K562 (cell line): Measurements from ENCODE around the gene DIPK1B. TPM values are rescaled to one million over a fixed set of nuclear protein-coding genes. Genes with fewer than 3 reads are reported as not detected.

Source experiments
- ARID1B ChIP-seq: fragments of 450-650 bp; IDR thresholded peaks from 2 replicates; pipeline ENCODE4 v1.6.1; 2016; ENCODE audit warnings: antibody characterized with exemption, mild to moderate bottlenecking, inconsistent platforms
- ASH1L ChIP-seq: fragments of 450-650 bp; IDR thresholded peaks from 2 replicates; pipeline ENCODE4 v1.6.1; 2018; ENCODE audit warnings: borderline replicate concordance, mild to moderate bottlenecking, low read depth; ENCODE audit not compliant: partially characterized antibody
- ATF7 ChIP-seq: fragments of 450-650 bp; IDR thresholded peaks from 2 replicates; pipeline ENCODE4 v1.7.1; 2014; ENCODE audit warnings: mild to moderate bottlenecking, moderate library complexity
- CGGBP1 ChIP-seq: fragments of 250-450 bp; sonication (Bioruptor Pico); IDR thresholded peaks from 2 replicates; pipeline ENCODE4 v1.9.0; 2021; ENCODE audit warnings: mild to moderate bottlenecking
- CHD4 ChIP-seq: fragments of 200-600 bp; sonication (generic); IDR thresholded peaks from 3 replicates; pipeline ENCODE4 v1.6.1; 2012; ENCODE audit warnings: low read depth, mild to moderate bottlenecking, mixed read lengths, low read length, inconsistent platforms; ENCODE audit not compliant: insufficient read depth, insufficient replicate concordance, poor library complexity, severe bottlenecking
- CXXC5 ChIP-seq: fragments of 250-450 bp; sonication (Bioruptor Pico); IDR thresholded peaks from 2 replicates; pipeline ENCODE4 v1.8.0; 2022; ENCODE audit warnings: inconsistent platforms, mild to moderate bottlenecking, moderate library complexity
- GTF2E2 ChIP-seq: fragments of 200-800 bp; sonication (Bioruptor generic); IDR thresholded peaks from 2 replicates; pipeline ENCODE4 v1.6.1; 2016; ENCODE audit warnings: missing genetic modification characterization, missing compliant biosample characterization
- HMG20B ChIP-seq: fragments of 250-450 bp; sonication (Bioruptor Pico); IDR thresholded peaks from 2 replicates; pipeline ENCODE4 v1.5.0; 2021; ENCODE audit warnings: mild to moderate bottlenecking
- HNRNPLL ChIP-seq: fragments of 200-400 bp; formaldehyde crosslinking; IDR thresholded peaks from 2 replicates; pipeline ENCODE4 v1.6.1; 2017; ENCODE audit warnings: low read length, low read depth, mild to moderate bottlenecking; ENCODE audit not compliant: poor library complexity, severe bottlenecking
- IFI16 ChIP-seq: fragments of 250-450 bp; sonication (Bioruptor Pico); IDR thresholded peaks from 2 replicates; pipeline ENCODE4 v2.1.2; 2022; ENCODE audit warnings: mild to moderate bottlenecking, inconsistent platforms
- KAT2B ChIP-seq: IDR thresholded peaks from one replicate; pipeline ENCODE4 v1.6.1; 2012; ENCODE audit warnings: low read depth, mild to moderate bottlenecking, control low read depth, inconsistent platforms, low read length, moderate library complexity
- MCM3 ChIP-seq: fragments of 450-650 bp; IDR thresholded peaks from 2 replicates; pipeline ENCODE4 v1.6.1; 2016
- MYNN ChIP-seq, 2 experiments: sonication (generic); formaldehyde crosslinking in 1 of 2; IDR thresholded peaks; 2 replicates each; pipeline versions ENCODE4 v1.5.0 to v1.6.1; 2016 to 2020; ENCODE audit warnings: antibody characterized with exemption in 1 of 2, missing genetic modification reagents in 1 of 2
- NR2C1 ChIP-seq, 2 experiments: fragments of 450-650 bp; IDR thresholded peaks; 2 replicates each; pipeline ENCODE4 v1.6.1; 2017; ENCODE audit warnings: mild to moderate bottlenecking in 2 of 2, antibody characterized with exemption in 1 of 2, inconsistent platforms in 1 of 2, missing compliant biosample characterization in 1 of 2, missing genetic modification characterization in 1 of 2
- POLR2G ChIP-seq: fragments of 200-400 bp; formaldehyde crosslinking; IDR thresholded peaks from 2 replicates; pipeline ENCODE4 v1.6.1; 2017; ENCODE audit warnings: low read depth, mild to moderate bottlenecking, antibody characterized with exemption, low read length, moderate library complexity
- POLR3G ChIP-seq: IDR thresholded peaks from 2 replicates; pipeline ENCODE4 v1.6.1; 2011; ENCODE audit not compliant: insufficient read length, insufficient replicate concordance; ENCODE audit errors: extremely low read depth
- SNRNP70 ChIP-seq: fragments of 200-400 bp; formaldehyde crosslinking; optimal IDR thresholded peaks from 2 replicates; pipeline ENCODE3; 2017; ENCODE audit warnings: low read depth, low read length
- THRAP3 ChIP-seq: fragments of 450-650 bp; IDR thresholded peaks from 2 replicates; pipeline ENCODE4 v1.6.1; 2016; ENCODE audit warnings: mild to moderate bottlenecking, inconsistent platforms, borderline replicate concordance
- ZNF143 ChIP-seq: sonication (generic); formaldehyde crosslinking; IDR thresholded peaks from 2 replicates; pipeline ENCODE4 v1.9.0; 2022; ENCODE audit warnings: mild to moderate bottlenecking, missing genetic modification reagents
- ZNF175 ChIP-seq: fragments of 200-800 bp; sonication (Bioruptor generic); IDR thresholded peaks from 2 replicates; pipeline ENCODE4 v1.6.1; 2016; ENCODE audit warnings: low read depth, mild to moderate bottlenecking, missing genetic modification characterization, missing compliant biosample characterization
- ZNF347 ChIP-seq: fragments of 450-650 bp; formaldehyde crosslinking; IDR thresholded peaks from 2 replicates; pipeline ENCODE4 v1.4.0; 2020; ENCODE audit warnings: low read depth, mild to moderate bottlenecking, moderate library complexity
- ZNF384 ChIP-seq: IDR thresholded peaks from 2 replicates; pipeline ENCODE4 v1.6.1; 2012; ENCODE audit warnings: low read depth, low read length, improper control_type of control experiment
- polyA plus RNA-seq, 8 experiments: library from polyadenylated mRNA; depleted of rRNA in 4 of 8; stranded (reverse) in 5 of 8; unstranded in 3 of 8; fragments of >200 nt; fragmentation: Nextera tagmentation in 2 of 8; fragmentation: Illumina TruSeq in 1 of 8; extraction: Ambion mirVana in 2 of 8; extraction: Trizol in 1 of 8; gene quantifications; 2 replicates each; pipeline versions ENCODE4 v1.2.1 to v1.2.3, GENCODE V29; 2011 to 2014; ENCODE audit warnings: inconsistent platforms in 1 of 8, missing spikeins in 1 of 8
- total RNA-seq, 7 experiments: library from RNA; depleted of rRNA in 6 of 7; stranded (reverse); fragments of >200 nt in 6 of 7; fragmentation: Illumina TruSeq in 2 of 7; extraction: Trizol in 2 of 7; gene quantifications; 2 replicates each; pipeline versions ENCODE4 v1.2.1 to v1.2.3, GENCODE V29; 2011 to 2021; ENCODE audit warnings: low replicate concordance in 1 of 7
- TF ChIP-seq, protein P1 (sequence below): fragments of 450-650 bp; IDR thresholded peaks from 2 replicates; pipeline ENCODE4 v1.6.1; 2016; ENCODE audit warnings: missing biosample characterization, missing genetic modification characterization
- TF ChIP-seq, protein P2 (sequence below): sonication (generic); formaldehyde crosslinking; IDR thresholded peaks from 2 replicates; pipeline ENCODE4 v1.8.0; 2022; ENCODE audit warnings: mild to moderate bottlenecking, missing genetic modification reagents

DIPK1B gene
- total and polyA plus RNA-seq, 9 of the 15 experiments (the other 6 are each of a cell fraction or from before 2014, with no cell fraction given): 0.08 to 22.3 (median 5.9) TPM

DNA sequence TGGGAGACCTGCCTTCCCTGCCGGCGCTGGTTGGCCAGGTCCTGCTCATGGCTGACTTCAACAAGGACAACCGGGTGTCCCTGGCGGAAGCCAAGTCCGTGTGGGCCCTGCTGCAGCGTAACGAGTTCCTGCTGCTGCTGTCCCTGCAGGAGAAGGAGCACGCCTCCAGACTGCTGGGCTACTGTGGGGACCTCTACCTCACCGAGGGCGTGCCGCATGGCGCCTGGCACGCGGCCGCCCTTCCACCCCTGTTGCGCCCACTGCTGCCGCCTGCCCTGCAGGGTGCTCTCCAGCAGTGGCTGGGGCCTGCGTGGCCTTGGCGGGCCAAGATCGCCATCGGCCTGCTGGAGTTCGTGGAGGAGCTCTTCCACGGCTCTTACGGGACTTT, 10.6 kb downstream of the DIPK1B start (continued):
- TF ChIP-seq THRAP3 (no peak), GTF2E2 (tag) (no peak), ZNF175 (CRISPR knock-in tag) (no peak), POLR2G (peak; percentile 65; the same call in 1 of the 2 replicates), CHD4 (no peak), ZNF384 (no peak), CGGBP1 (CRISPR knock-in tag) (no peak), HNRNPLL (no peak), MCM3 (no peak), KAT2B (no peak), ZNF347 (no peak), ATF7 (no peak), IFI16 (no peak), HMG20B (CRISPR knock-in tag) (no peak), ARID1B (no peak), ZNF143 (CRISPR knock-in tag) (no peak), POLR3G (no peak), CXXC5 (CRISPR knock-in tag) (no peak), NR2C1 (IDR thresholded peaks at IDR 0.05) (no peak), NR2C1 (tag; IDR thresholded peaks at IDR 0.05) (no peak), ASH1L (no peak), SNRNP70 (peak; percentile 37), MYNN (IDR thresholded peaks at IDR 0.05) (peak; percentile 38; the same call in 1 of the 2 replicates), MYNN (CRISPR knock-in tag; IDR thresholded peaks at IDR 0.05) (no peak)
- TF ChIP-seq, protein P1, sequence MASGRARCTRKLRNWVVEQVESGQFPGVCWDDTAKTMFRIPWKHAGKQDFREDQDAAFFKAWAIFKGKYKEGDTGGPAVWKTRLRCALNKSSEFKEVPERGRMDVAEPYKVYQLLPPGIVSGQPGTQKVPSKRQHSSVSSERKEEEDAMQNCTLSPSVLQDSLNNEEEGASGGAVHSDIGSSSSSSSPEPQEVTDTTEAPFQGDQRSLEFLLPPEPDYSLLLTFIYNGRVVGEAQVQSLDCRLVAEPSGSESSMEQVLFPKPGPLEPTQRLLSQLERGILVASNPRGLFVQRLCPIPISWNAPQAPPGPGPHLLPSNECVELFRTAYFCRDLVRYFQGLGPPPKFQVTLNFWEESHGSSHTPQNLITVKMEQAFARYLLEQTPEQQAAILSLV (tag): no peak
- TF ChIP-seq, protein P2, sequence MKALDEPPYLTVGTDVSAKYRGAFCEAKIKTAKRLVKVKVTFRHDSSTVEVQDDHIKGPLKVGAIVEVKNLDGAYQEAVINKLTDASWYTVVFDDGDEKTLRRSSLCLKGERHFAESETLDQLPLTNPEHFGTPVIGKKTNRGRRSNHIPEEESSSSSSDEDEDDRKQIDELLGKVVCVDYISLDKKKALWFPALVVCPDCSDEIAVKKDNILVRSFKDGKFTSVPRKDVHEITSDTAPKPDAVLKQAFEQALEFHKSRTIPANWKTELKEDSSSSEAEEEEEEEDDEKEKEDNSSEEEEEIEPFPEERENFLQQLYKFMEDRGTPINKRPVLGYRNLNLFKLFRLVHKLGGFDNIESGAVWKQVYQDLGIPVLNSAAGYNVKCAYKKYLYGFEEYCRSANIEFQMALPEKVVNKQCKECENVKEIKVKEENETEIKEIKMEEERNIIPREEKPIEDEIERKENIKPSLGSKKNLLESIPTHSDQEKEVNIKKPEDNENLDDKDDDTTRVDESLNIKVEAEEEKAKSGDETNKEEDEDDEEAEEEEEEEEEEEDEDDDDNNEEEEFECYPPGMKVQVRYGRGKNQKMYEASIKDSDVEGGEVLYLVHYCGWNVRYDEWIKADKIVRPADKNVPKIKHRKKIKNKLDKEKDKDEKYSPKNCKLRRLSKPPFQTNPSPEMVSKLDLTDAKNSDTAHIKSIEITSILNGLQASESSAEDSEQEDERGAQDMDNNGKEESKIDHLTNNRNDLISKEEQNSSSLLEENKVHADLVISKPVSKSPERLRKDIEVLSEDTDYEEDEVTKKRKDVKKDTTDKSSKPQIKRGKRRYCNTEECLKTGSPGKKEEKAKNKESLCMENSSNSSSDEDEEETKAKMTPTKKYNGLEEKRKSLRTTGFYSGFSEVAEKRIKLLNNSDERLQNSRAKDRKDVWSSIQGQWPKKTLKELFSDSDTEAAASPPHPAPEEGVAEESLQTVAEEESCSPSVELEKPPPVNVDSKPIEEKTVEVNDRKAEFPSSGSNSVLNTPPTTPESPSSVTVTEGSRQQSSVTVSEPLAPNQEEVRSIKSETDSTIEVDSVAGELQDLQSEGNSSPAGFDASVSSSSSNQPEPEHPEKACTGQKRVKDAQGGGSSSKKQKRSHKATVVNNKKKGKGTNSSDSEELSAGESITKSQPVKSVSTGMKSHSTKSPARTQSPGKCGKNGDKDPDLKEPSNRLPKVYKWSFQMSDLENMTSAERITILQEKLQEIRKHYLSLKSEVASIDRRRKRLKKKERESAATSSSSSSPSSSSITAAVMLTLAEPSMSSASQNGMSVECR (CRISPR knock-in tag): no peak
